Fibroblast of pulmonary artery (primary cell): ENCODE data around the gene TNFRSF8.
"Not testable (repeated sequence)": the region's sequence is repeated elsewhere in the genome, so short reads cannot be mapped to it uniquely, and the experiment has no call there.

Source experiments
- DNase-seq: peaks from one replicate; pipeline ENCODE4 v3.0.0-alpha.2; 2010; ENCODE audit warnings: low read depth
- H3K4me3 ChIP-seq: replicated peaks from 2 replicates; pipeline ENCODE4 v1.5.1; 2011; ENCODE audit warnings: low read depth, mild to moderate bottlenecking, control low read depth, low read length, moderate library complexity
- TF ChIP-seq, protein P1 (sequence below): IDR thresholded peaks from 2 replicates; pipeline ENCODE4 v1.5.1; 2011; ENCODE audit warnings: mild to moderate bottlenecking, control low read depth, low read length, inconsistent platforms; ENCODE audit errors: missing control alignments

TNFRSF8 gene

DNA sequence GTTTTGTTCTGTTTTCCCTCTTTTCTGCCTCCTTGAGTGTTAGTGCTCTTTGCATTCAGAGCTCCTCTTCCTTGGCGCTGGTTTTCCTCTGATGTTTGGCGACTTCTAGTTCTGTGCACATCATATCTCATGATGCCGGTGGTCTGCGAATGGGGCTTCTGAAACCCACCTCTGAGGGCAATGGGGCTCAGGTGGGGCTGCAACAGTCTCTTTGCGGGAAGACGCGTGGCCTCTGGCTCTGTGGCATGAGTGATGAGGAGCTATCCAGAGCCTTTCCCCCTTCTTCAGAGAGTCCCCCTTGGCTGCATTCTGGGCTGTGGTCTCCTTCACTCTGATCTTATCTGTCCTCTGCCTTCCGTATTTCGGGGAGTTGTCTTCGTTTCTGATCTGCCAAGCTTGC, 39.0 kb downstream of the TNFRSF8 start:
- no peak overlapping the region for H3K4me3 ChIP-seq
- no peak for DNase-seq
- TF ChIP-seq, protein P1, sequence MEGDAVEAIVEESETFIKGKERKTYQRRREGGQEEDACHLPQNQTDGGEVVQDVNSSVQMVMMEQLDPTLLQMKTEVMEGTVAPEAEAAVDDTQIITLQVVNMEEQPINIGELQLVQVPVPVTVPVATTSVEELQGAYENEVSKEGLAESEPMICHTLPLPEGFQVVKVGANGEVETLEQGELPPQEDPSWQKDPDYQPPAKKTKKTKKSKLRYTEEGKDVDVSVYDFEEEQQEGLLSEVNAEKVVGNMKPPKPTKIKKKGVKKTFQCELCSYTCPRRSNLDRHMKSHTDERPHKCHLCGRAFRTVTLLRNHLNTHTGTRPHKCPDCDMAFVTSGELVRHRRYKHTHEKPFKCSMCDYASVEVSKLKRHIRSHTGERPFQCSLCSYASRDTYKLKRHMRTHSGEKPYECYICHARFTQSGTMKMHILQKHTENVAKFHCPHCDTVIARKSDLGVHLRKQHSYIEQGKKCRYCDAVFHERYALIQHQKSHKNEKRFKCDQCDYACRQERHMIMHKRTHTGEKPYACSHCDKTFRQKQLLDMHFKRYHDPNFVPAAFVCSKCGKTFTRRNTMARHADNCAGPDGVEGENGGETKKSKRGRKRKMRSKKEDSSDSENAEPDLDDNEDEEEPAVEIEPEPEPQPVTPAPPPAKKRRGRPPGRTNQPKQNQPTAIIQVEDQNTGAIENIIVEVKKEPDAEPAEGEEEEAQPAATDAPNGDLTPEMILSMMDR, result no peak

DNA sequence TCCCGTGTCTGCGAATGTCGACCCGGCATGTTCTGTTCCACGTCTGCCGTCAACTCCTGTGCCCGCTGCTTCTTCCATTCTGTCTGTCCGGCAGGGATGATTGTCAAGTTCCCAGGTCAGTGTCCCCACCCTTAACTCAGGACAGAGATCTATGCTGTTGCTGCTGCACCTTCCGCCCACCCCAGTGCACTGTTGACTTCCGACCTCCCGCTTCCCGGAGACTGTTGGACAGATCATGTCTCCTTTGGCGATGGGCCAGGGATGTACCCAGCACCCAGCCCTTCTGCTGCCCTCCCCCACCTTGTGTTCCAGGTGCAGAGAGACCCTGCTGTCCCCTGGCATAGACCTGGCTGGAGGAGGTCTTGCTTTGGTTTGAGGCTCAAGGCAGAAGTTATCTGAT, 41.3 kb downstream of the TNFRSF8 start:
- no peak for DNase-seq
- TF ChIP-seq, protein P1, result no peak
- H3K4me3 ChIP-seq, result no peak overlapping the region

DNA sequence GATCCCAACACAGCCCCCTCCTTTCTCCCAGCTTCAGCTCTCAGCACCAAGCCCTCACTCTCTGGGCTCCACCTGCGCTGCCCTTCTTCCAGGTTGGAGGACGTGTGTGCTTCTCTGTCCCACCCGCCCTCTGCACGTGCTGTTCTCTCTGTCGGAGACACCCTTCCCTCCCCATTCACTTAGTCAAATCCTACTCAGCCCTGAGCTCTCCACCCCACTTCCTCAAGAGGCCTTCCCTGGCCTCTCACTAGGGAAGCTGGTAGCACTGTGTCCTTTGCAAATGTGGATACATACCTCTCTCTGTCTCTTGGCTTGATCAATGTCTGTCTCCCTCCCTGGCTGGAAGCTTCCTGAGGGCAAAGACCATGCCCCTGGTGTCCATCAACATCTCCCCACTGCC, 43.0 kb downstream of the TNFRSF8 start:
- no peak for DNase-seq
- TF ChIP-seq, protein P1, result no peak

DNA sequence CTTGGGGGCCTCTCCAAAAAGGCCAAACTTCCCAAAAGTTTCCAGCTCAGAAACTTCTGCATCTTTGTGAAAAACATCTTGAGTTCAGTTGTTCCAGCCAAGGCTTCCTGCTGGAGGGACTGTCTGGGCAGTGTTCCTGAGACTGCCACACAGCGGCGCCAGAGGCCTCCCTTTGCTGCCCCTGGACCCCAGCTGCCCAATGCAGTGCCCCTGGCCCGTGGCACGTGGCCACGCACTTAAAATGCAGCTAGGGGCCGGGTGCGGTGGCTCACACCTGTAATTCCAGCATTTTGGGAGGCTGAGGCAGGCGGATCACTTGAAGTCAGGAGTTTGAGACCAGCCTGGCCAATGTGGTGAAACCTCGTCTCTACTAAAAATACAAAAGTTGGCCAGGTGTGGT, 43.8 kb downstream of the TNFRSF8 start:
- H3K4me3 ChIP-seq, DNase-seq: not testable (repeated sequence)
- TF ChIP-seq, protein P1, result peak; percentile 44

More for the DNA sequence above, 43.0 kb downstream of the TNFRSF8 start:
- no peak overlapping the region for H3K4me3 ChIP-seq

DNA sequence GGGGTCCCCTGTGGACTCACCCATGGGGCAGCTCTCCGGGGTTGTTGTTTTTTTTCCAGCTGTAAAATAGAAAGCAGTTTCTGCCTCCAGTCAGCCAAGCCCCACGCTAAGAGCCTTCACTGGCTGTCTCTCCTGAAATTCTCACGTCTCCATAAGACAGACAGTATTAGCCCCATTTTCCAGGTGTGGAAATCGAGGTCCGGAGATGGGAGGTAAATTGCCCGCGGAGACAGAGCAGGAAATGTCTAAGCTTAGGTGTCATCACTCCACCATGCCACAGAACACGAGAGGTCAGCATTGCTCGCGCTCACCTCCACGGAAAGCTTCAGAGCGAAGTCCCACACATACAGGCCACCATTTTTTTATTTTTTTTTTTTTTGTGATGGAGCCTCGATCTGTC, 44.6 kb downstream of the TNFRSF8 start:
- no peak overlapping the region for H3K4me3 ChIP-seq
- TF ChIP-seq, protein P1, result no peak

DNA sequence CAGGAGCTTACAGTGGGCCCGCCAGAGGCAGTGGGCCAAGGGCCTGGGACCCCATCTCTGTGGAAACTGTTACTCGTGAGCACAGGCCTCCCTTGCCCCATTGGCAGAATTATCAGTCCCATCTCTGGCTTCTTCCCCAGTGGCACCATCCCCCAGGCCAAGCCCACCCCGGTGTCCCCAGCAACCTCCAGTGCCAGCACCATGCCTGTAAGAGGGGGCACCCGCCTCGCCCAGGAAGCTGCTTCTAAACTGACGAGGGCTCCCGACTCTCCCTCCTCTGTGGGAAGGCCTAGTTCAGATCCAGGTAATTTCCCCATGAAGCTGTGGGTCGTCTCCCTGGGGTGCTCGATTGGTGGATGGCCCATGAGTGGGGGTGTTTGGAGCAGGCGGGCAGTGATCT, 46.8 kb downstream of the TNFRSF8 start:
- DNase-seq, result no peak
- TF ChIP-seq, protein P1, result no peak
- no peak overlapping the region for H3K4me3 ChIP-seq

More for the DNA sequence above, 44.6 kb downstream of the TNFRSF8 start:
- DNase-seq, result no peak

DNA sequence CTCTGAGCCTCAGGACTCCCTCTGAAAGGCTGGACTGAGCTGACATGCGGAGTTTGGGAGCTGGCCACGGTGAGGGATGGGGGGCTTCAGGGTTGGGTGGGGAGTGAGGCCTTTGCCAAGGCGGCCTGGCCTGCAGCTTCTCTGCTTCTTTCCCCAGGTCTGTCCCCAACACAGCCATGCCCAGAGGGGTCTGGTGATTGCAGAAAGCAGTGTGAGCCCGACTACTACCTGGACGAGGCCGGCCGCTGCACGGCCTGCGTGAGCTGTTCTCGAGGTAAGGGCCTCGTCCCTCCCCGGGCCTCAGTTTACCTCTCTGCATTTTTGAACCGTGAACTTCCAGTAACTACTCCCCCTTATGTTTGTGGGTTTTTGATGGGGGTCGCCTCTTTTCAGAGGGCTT, 48.6 kb downstream of the TNFRSF8 start:
- no peak overlapping the region for H3K4me3 ChIP-seq
- no peak for DNase-seq
- TF ChIP-seq, protein P1, result no peak
